Motor neuron (in vitro differentiated cells): ENCODE measurements around the gene PHF13. TPM values are rescaled to one million over a fixed set of nuclear protein-coding genes. Genes with fewer than 3 reads are reported as not detected.
"Not testable (repeated sequence)": the region's sequence is repeated elsewhere in the genome, so short reads cannot be mapped to it uniquely, and the experiment has no call there.

Experiments
- ATAC-seq, 8 experiments: fragments of 200-7000 bp; cut with Tn5 transposase; replicated peaks in 6 of 8; 2 replicates each; pipeline ENCODE4 v1.8.0; 2021; ENCODE audit warnings: mild to moderate bottlenecking in 8 of 8, moderate library complexity in 8 of 8
- H3K27ac ChIP-seq, 2 donors: fragments of 250-450 bp; sonication (Bioruptor Pico); 2 replicates each; pipeline ENCODE4 v1.9.0; 2021; ENCODE audit warnings: antibody characterized with exemption in 2 of 2, mild to moderate bottlenecking in 2 of 2, moderate library complexity in 1 of 2
- H3K4me1 ChIP-seq, 2 donors: fragments of 250-450 bp; sonication (Bioruptor Pico); replicated peaks in 1 of 2; 2 replicates each; pipeline ENCODE4 v1.6.1; 2021; ENCODE audit warnings: antibody characterized with exemption in 2 of 2, mild to moderate bottlenecking in 2 of 2, moderate library complexity in 1 of 2
- H3K4me3 ChIP-seq, 5 donors: fragments of 250-450 bp; sonication (Bioruptor Pico); 2 replicates each; pipeline ENCODE4 v1.9.0; 2021; ENCODE audit warnings: antibody characterized with exemption in 5 of 5, mild to moderate bottlenecking in 5 of 5, moderate library complexity in 4 of 5
- WGBS, 10 experiments: fragments of 450-650 bp; shearing (Covaris generic); methylation state at CpG; one replicate each; pipeline ENCODE4 v1.0.0; 2022; 5-methylcytosine and 5-hydroxymethylcytosine counted together
- in situ Hi-C, 9 experiments: fragments of 400-800 bp; cut with MboI; loops; one replicate each; pipeline ENCODE4 v1.15.0; 2021; ENCODE audit warnings: low sequenced_read_pairs in 9 of 9, low pct_unique_long_range_greater_than_20kb in 2 of 9; ENCODE audit not compliant: unreplicated experiment in 9 of 9
- total RNA-seq, 8 experiments: library from RNA; unstranded; fragments of 300-600 nt; gene quantifications; 2 replicates each; pipeline versions ENCODE4 v1.2.3 to v1.2.4, GENCODE V29; 2022

PHF13 gene
- total RNA-seq, 8 experiments from 2014 or later: 7.3 to 17.1 (median 10.1) TPM

DNA sequence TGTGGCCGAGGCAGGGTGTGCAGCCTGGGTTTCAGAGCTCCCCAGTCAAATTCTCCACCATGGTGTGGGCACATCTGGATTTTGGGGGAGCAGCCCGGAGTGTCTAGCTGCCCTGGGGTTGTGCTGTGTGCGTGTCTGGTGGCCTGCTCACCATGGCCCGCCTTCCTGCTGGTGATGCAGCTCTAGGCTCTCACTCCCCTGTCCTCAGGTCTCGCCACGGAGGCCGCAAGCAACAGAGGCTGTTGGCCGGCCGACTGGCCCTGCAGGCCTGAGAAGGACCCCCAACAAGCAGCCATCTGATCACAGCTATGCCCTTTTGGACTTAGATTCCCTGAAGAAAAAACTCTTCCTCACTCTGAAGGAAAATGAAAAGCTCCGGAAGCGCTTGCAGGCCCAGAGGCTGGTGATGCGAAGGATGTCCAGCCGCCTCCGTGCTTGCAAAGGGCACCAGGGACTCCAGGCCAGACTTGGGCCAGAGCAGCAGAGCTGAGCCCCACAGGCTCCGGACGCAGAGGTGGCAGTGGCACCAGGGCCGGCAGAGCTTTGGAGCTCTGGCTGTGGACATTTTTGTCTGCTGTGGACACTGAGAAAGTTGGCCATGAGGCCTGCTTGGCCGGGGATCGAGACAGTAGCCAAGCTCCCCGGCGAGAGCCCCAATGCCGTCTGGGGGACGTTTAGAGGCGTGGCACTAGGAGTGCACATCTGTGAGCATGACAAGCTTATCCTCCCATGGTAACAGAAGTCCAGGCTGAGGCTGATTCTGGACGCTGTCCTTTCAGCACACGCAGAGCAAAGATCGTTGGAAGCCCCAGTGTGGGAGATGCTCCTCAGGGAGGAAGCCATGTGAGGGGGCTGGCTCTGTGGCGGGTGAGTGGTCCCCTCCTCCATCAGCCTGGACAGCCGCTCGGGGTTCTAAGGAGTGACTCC lies 19.3 kb downstream of the PHF13 start:
- 80 to 100% (median 94%) methylated on average over 2 to 17 of the region's 30 CpGs; no CpG with 5 or more reads in 4 of the 10 experiments for WGBS, 10 experiments
- no peak for ATAC-seq
- no peak overlapping the region for H3K27ac ChIP-seq
- in situ Hi-C loops: no loop called here
- H3K4me3 ChIP-seq: no peak overlapping the region
- no peaks in the 10 kb centered on the region for H3K4me1 ChIP-seq

DNA sequence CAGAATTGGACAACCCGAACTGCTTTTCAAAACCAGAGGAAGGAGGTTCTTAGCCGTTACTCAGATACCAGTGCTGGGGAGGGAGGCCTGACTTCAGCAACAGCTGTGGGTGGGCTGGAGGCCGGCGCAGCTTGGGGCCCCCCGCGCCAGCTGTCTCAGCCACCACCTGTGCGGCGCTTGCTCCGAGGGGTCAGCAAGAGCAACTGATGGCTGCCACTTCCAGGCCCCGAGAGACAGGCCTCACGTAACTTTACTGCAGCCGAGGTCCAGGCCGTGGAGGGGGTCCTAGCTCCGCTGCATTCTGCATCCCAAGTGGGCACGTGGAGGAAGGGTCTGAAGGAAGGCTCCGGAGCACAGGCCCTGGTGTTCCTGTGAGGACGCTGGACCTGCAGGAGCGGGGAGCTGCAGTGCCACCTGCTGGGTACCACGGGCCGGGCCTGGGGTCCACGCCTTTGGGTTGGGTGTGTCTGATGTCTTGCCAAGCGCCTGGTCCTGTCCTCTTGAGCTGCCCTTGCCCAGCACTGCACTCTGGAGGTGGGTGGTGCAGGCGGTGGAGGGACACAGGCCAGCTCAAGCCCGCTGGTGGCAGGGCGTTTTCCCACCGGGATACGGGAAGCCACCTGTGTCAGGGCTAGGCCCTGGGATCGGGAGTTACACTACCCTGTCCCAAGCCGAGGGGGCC lies 21.0 kb downstream of the PHF13 start:
- WGBS, 10 experiments: 60 to 100% (median 92%) methylated on average over 1 to 17 of the region's 29 CpGs; no CpG with 5 or more reads in 5 of the 10 experiments
- in situ Hi-C loops: no loop called here
- no peak overlapping the region for H3K4me3 ChIP-seq
- peak overlapping the region in 1 of 2 donors; percentile 32 for H3K27ac ChIP-seq
- no peaks in the 10 kb centered on the region for H3K4me1 ChIP-seq
- peak; percentile 61 to 85 (median 70) for ATAC-seq

DNA sequence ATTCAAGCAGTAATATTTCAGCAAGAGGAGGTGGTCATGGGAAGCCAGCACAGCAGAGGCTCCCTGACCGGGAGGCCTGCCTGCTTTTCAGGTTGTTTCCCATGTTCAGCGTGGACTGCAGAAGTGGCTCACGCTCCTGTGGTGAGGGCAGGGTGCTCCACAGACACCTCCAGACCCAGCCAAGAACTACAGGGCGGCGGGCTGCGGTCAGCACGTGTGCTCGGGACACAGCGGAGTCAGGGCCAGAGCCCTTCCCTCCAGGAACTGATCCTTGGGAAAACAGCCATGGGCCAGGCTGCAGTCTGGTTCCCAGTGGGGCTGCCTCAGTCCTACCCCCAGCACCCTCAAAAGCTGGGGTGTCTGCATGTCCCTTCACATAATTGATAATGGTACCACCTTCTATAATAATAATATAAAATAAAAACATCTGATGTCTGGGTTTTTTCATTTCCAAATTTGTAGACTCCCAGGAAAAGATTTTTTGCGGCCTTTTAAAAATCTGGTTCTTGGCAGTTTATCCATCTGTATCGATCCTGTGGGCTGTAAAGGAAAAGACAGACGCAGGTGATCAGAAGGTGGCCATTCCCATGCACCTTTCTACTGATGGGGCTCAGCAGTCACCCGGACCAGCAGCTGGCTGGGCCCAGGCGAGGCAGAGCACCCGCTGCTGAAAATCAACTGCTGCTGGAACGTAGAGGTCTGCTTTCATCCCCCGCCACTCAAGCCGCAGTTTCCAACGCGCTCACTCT lies 21.8 kb downstream of the PHF13 start:
- WGBS, 10 experiments: 73 to 100% (median 99%) methylated on average over 1 to 14 of the region's 20 CpGs; no CpG with 5 or more reads in 2 of the 10 experiments
- H3K4me1 ChIP-seq: no peaks in the 10 kb centered on the region
- H3K4me3 ChIP-seq: no peak overlapping the region
- H3K27ac ChIP-seq: no peak overlapping the region
- in situ Hi-C loops: no loop called here
- ATAC-seq: peak in 2 of 8 experiments; percentile 5 to 10

DNA sequence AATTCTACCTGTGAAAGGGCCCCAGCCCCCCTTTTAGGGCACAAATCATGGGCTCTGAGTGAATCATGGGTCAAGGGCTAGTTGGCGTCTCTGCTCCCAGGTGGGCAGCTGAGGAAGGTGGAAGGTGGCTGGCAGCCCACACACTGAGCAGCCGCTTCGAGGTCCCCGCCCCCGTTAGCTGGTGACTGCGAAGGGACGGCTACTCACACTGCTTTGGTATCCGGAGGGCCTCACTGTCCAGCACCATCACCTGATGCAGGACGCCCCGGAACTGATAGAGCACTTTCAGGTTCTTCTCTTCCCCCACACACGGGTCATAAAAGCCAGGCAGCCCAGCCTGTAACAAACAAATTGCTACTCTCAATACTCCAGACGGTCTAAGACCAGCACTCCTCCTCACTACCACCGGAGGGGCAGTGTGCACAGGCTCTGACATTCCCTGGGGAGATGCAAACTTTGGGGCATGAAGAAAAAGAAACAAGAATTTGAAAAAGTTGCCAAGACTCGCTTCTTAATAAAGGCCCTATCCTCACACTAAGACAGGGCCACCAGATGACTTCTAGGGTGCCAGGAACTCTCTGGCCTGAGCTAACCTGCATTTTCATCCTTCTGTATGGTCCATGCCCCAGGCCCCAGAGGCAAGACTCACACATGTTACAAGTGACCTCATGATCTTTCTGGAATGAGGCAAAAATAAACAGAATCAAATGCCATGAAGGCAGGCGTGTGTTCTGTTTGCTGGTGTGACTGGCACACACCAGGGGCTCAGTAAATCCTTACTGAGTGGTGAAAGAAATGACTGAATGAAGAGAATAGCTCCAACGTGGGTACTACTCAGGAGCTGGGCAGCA lies 22.6 kb downstream of the PHF13 start:
- Histone ChIP-seq H3K4me1 (no peaks in the 10 kb centered on the region), H3K27ac (no peak overlapping the region), H3K4me3 (no peak overlapping the region)
- no peak for ATAC-seq
- in situ Hi-C loops: no loop called here
- WGBS, 10 experiments: 40 to 100% (median 73%) methylated on average over 1 to 11 of the region's 16 CpGs; no CpG with 5 or more reads in 4 of the 10 experiments

DNA sequence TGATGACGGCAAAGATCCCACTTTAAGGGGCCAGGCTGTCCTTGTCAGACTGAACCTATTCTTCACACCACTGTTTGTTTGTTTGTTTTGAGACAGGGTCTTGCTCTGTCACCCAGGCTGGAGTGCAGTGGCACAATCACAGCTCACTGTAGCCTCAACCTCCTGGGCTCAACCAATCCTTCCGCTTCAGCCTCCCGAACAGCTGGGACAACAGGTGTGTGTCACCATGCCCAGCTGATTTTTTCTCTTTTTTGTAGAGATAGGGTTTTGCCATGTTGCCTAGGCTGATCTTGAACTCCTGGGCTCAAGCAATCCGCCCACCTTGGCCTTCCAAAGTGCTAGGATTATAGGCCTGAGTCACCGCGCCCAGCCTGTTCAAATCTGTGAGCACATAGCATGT lies 23.2 kb downstream of the PHF13 start:
- H3K27ac ChIP-seq, H3K4me3 ChIP-seq, in situ Hi-C loops, H3K4me1 ChIP-seq, ATAC-seq: not testable (repeated sequence)
- 70 to 100% (median 99%) methylated on average over 1 to 5 of the region's 6 CpGs; no CpG with 5 or more reads in 4 of the 10 experiments for WGBS, 10 experiments

DNA sequence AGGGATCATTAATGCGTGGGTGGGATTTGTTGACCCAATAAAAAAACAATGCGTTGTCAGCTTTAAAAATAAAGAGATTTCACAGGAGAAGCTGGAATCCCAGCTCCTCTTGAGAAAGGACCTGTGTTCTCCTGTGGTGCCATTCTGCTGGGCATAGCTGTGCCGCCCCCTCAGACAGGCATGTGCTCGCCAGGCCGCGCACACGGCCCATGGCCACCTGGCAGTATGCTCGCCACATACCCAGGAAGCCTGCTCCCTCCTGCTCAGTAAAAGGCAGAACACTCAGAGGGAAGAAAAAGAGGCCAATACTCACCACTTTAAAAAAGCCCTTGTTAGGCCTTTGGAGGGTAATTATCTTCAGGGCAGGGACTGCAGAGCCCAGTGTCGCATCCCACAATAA lies 24.2 kb downstream of the PHF13 start:
- ATAC-seq: no peak
- Histone ChIP-seq H3K4me1 (no peaks in the 10 kb centered on the region), H3K4me3 (no peak overlapping the region), H3K27ac (no peak overlapping the region)
- WGBS, 10 experiments: 79 to 100% (median 97%) methylated on average over 2 to 7 of the region's 9 CpGs; no CpG with 5 or more reads in 3 of the 10 experiments
- in situ Hi-C loops: no loop called here

DNA sequence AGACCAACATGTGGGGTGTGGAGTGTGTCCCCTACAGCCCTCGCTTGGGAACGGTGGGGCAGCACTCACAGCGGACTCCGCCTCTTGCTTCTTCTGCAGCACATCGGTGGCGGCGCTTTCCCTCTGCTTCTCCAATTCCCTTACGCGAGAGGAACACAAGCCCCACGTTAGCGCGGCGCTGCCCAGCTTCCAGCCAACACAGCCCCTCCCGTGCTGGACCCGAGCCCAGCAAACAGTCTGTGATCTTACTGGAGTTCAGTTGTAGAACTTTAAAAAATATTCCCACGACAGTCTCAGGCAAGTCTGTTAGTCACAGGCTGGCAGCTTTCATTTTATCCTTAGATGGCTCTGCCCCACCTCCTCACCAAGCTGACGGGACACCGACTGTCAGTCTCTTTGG lies 24.7 kb downstream of the PHF13 start:
- WGBS, 10 experiments: 30 to 100% (median 88%) methylated on average over 1 to 16 of the region's 18 CpGs; no CpG with 5 or more reads in 3 of the 10 experiments
- peak in 2 of 8 experiments; percentile 52 to 72 for ATAC-seq
- in situ Hi-C loops: no loop called here
- Histone ChIP-seq H3K4me1 (no peaks in the 10 kb centered on the region), H3K4me3 (no peak overlapping the region), H3K27ac (no peak overlapping the region)

DNA sequence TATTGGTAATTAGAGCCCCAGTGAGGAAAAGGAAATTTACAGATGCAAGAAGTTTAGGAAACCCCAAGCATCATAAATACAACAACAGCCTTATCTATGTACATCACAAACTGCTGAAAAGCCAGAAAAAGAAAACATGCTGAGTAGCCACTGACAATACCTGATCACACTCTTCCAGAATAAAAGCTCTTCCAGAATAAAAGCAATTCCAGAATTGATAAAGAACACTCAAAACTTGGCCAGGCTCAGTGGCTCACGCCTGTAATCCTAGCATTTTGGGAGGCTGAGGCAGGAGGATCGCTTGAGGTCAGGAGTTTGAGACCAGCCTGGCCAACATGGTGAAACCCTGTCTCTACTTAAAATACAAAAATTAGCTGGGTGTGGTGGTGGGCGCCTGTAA lies 27.3 kb downstream of the PHF13 start:
- H3K27ac ChIP-seq, in situ Hi-C loops, H3K4me3 ChIP-seq, H3K4me1 ChIP-seq, ATAC-seq: not testable (repeated sequence)
- 67 to 100% (median 93%) methylated on average over 1 to 3 of the region's 3 CpGs; no CpG with 5 or more reads in 1 of the 10 experiments for WGBS, 10 experiments

DNA sequence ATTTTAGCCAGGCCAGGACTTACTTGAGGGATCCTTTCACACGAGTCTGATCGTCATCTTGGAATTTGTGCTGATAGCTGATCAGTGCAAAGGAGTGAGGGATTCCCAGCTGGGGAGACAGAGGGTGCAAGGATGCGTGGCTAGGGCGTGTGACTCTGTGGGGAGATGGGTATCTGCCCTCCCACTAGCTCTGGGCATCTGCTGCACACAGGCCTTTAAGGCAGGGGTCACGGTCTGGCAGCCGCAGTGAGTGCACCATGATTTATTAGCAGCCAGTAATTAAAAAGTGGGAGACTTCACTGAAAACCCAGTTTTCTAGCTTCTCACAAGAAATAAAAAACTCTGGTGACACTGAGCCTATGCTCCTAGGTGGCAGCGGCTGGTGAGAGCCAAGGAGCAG lies 31.5 kb downstream of the PHF13 start:
- Histone ChIP-seq H3K4me3 (no peak overlapping the region), H3K27ac (no peak overlapping the region), H3K4me1 (no peaks in the 10 kb centered on the region)
- no peak for ATAC-seq
- in situ Hi-C loops: no loop called here
- 83 to 98% (median 95%) methylated on average over 1 to 7 of the region's 7 CpGs; no CpG with 5 or more reads in 5 of the 10 experiments for WGBS, 10 experiments

DNA sequence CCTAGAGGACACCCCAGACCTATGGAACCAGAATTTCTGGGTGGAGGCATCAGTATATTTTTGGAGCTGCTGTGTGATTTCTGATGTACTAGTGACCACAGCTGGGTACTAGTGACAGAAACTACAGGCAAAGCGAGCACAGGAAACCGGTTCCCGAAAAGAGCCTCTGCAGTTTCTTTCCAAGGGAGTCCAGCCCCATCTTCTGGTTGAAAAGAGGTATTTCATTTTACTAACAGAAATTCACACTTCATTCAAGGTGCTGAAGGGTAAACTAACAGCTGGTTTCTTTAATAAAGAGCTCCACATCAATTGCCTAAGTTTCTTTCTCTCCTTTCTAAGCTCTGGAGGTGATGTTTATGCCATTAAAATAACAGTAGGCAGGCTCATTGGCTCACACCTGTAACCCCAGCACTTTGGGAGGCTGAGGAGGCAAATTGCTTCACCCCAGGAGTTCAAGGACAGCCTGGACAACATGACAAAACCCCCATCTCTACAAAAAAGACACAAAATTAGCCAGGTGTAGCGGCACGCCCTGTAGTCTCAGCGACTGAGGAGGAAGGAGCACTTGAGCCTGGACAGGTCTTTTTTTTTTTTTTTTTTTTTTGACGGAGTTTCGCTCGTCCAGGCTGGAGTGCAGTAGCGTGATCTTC lies 33.1 kb downstream of the PHF13 start:
- ATAC-seq: peak; percentile 35 to 68 (median 52)
- Histone ChIP-seq H3K4me3 (no peak overlapping the region), H3K27ac (no peak overlapping the region), H3K4me1 (peaks cover 3 to 6% of the 10 kb centered on the region in 2 donors)
- WGBS, 10 experiments: 33 to 76% (median 64%) methylated on average over 1 to 8 of the region's 10 CpGs; no CpG with 5 or more reads in 1 of the 10 experiments
- in situ Hi-C loops: no loop called here

DNA sequence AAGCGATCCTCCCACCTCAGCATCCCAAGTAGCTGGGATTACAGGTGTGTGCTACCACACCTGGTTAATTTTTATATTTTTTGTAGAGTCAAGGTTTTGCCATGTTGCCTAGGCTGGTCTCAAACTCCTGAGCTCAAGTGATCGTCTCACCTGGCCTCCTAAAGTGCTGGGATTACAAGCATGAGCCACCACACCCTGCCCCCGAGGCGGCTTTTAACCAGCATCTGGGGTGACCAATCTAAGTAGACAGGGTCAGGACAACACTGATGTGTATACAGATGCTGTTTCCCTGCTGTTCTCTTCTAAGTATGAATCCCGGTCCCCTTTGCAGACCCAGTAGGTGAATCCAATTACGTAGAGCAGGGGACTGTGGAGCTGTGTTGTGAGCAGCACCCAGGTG lies 35.0 kb downstream of the PHF13 start:
- H3K27ac ChIP-seq: no peak overlapping the region
- in situ Hi-C loops: no loop called here
- WGBS, 10 experiments: 65 to 100% (median 87%) methylated on average over 1 to 6 of the region's 6 CpGs; no CpG with 5 or more reads in 5 of the 10 experiments

More for the DNA sequence above, 35.0 kb downstream of the PHF13 start:
- Histone ChIP-seq H3K4me1 (peaks cover 15% of the 10 kb centered on the region in 2 donors), H3K4me3 (no peak overlapping the region)
- ATAC-seq: no peak
